Dedifferentiated amniotic fluid mesenchymal stem cell (primary cell): ENCODE data around the gene AKAP8.
"Not testable (repeated sequence)": the region's sequence is repeated elsewhere in the genome, so short reads cannot be mapped to it uniquely, and the experiment has no call there.

Experiments used
- DNase-seq: peaks from one replicate; pipeline ENCODE4 v3.0.0-alpha.2; 2016; ENCODE audit errors: extremely low spot score

Gene AKAP8

GRCh38 chr19:15373644-15374043 lies 5.9 kb downstream of the AKAP8 start:
- no peak for DNase-seq

GRCh38 chr19:15372891-15373301 lies 6.7 kb downstream of the AKAP8 start:
- DNase-seq: no peak

- DNase-seq: no peak
These were observed 7.1 kb downstream of the AKAP8 start for GRCh38 chr19:15372470-15372869.

GRCh38 chr19:15371786-15372380 lies 7.7 kb downstream of the AKAP8 start:
- DNase-seq: no peak

- no peak for DNase-seq
These were observed 8.5 kb downstream of the AKAP8 start for GRCh38 chr19:15371119-15371518.

GRCh38 chr19:15369594-15369891 lies 10.0 kb downstream of the AKAP8 start:
- DNase-seq: no peak

GRCh38 chr19:15368798-15369593 lies 10.6 kb downstream of the AKAP8 start:
- DNase-seq: no peak

- DNase-seq: no peak
These were observed 11.4 kb downstream of the AKAP8 start for GRCh38 chr19:15368051-15368632.

- no peak for DNase-seq
These were observed 12.1 kb downstream of the AKAP8 start for GRCh38 chr19:15367439-15367838.

- DNase-seq: no peak
These were observed 14.3 kb downstream of the AKAP8 start for GRCh38 chr19:15365264-15365663.

- DNase-seq: not testable (repeated sequence)
These were observed 15.8 kb downstream of the AKAP8 start for GRCh38 chr19:15363791-15364190.

- not testable (repeated sequence) for DNase-seq
These were observed 16.5 kb downstream of the AKAP8 start for GRCh38 chr19:15363048-15363447.

GRCh38 chr19:15360015-15360414 lies 19.6 kb downstream of the AKAP8 start:
- DNase-seq: not testable (repeated sequence)

- DNase-seq: no peak
These were observed 20.7 kb downstream of the AKAP8 start for GRCh38 chr19:15358918-15359317.

GRCh38 chr19:15357906-15358305 lies 21.7 kb downstream of the AKAP8 start:
- no peak for DNase-seq

GRCh38 chr19:15354566-15355296 lies 24.9 kb downstream of the AKAP8 start:
- no peak for DNase-seq

- DNase-seq: no peak
These were observed 25.7 kb downstream of the AKAP8 start for GRCh38 chr19:15353908-15354307.

GRCh38 chr19:15352535-15352934 lies 27.1 kb downstream of the AKAP8 start:
- DNase-seq: not testable (repeated sequence)

- not testable (repeated sequence) for DNase-seq
These were observed 38.3 kb downstream of the AKAP8 start for GRCh38 chr19:15341328-15341727.

- DNase-seq: no peak
These were observed 39.5 kb downstream of the AKAP8 start for GRCh38 chr19:15340086-15340485.

- DNase-seq: peak; percentile 73
These were observed 42.4 kb downstream of the AKAP8 start for GRCh38 chr19:15337202-15337601.

- not testable (repeated sequence) for DNase-seq
These were observed 43.6 kb downstream of the AKAP8 start for GRCh38 chr19:15335992-15336391.
